ENCODE measurements around the gene CRACR2A.

The CRACR2A gene

DNA sequence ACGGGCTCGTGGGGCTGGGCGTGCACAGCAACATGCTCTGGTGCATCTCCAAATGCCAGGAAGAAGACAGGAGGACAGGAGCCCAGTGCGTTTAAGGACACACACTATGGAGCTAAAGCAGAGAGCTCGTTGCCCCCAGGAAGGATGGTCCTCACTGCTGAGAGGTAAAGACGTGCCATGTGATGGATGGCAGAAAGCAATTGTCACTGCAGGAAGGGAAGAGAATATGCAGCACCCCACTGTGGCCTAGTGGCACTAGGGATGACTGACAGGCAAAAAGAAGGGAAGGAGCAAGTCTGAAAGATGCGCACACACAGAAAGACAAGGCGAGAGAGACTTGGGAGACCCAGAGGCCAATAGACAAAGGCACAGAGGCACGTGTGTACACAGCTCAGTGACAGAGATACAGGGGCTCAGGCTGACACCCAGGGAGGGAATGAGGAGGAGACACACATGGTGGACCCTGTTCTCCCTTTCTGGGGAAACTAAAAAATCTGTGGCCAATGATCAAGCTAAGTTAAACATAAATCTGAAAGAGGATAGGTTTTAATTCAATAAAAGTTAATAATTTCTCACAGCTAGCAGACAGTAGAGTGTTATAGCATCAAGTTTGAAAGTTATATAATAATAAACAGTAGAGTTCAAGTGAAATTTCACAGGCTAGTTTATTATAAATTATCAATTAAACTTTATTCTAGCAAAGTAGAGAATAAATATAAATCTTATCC is 78.8 kb downstream of the CRACR2A start:
- Histone ChIP-seq H3K27me3 (ENCODE audit: low read depth) (no peaks in the 10 kb centered on the region), H3K4me1 (no peaks in the 10 kb centered on the region), H3K36me3 (replicated peaks) (peaks cover 25% of the 10 kb centered on the region), H3K4me3 (no peak overlapping the region), H3K9me3 (no peaks in the 10 kb centered on the region)
- DNase-seq (ENCODE audit: low spot score in 2 of 2) = no peak
- in situ Hi-C loops (cut with MboI; ENCODE audit: low sequenced_read_pairs) = no loop called here

DNA sequence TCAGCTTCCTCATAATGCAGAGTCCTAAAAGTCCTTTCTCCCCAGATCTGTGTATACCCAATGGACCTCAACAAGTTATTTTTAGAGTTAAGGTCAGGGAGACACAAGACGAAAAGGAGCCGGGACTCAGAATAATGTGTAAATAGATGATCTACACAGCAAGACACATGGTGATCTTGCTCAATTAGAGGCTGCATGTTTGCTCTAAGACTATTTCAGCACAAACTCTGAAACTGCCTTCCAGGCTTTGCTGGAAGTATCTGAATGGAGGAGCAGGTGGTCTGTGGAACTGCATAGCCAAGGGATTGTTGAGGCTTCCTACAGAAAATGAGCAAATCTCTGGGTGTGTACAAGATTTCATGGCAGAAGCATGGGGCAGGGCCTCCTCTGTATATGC is 80.8 kb downstream of the CRACR2A start:
- H3K27me3 ChIP-seq (ENCODE audit: low read depth) = no peaks in the 10 kb centered on the region
- peaks cover 17% of the 10 kb centered on the region for H3K36me3 ChIP-seq (replicated peaks)
- in situ Hi-C loops (cut with MboI; ENCODE audit: low sequenced_read_pairs) = no loop called here

DNA sequence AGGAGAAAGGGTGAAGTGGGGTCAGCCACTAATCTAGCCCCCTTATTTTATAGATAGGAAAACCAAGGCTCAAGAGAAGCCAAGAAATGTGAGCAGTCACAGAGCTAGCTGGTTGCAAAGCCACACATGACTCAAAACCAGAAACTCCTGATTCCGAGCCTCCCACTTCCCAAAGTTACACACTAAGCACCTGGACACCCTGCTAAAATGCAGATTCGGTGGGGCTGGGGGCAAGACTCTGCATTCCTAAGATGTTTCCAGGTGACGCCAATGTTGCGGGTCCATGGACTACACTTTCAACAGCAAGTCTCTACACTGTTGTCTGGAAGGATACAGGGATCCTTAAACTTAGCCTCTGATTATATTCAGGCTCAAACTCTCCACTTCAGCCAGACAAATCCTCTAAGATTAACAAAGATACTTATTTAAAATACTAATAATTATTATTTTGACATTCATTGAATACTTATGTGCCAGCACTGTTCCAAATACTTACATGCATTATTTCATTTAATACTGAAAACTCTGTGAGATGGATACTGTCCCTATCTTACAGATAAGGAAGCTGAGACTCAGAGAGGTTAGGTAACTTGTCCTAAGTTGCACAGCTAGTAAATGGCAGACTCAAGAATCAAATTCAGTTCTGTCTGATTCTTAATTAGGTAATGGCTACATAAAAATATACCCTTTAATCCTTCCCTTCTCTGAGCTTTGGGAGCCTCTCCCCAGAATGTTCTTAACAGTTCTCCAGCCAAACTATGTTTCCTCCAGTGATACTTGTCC is 81.4 kb downstream of the CRACR2A start:
- H3K36me3 ChIP-seq (replicated peaks) = peaks cover 17% of the 10 kb centered on the region
- in situ Hi-C loops (cut with MboI; ENCODE audit: low sequenced_read_pairs) = no loop called here
- no peaks in the 10 kb centered on the region for H3K27me3 ChIP-seq (ENCODE audit: low read depth)
- H3K4me1 ChIP-seq = no peaks in the 10 kb centered on the region
- H3K4me3 ChIP-seq = no peak overlapping the region
- no peaks in the 10 kb centered on the region for H3K9me3 ChIP-seq
- DNase-seq (ENCODE audit: low spot score in 2 of 2) = no peak

More for the DNA sequence above, 80.8 kb downstream of the CRACR2A start:
- H3K9me3 ChIP-seq = no peaks in the 10 kb centered on the region
- no peaks in the 10 kb centered on the region for H3K4me1 ChIP-seq
- no peak for DNase-seq (ENCODE audit: low spot score in 2 of 2)
- H3K4me3 ChIP-seq = no peak overlapping the region

DNA sequence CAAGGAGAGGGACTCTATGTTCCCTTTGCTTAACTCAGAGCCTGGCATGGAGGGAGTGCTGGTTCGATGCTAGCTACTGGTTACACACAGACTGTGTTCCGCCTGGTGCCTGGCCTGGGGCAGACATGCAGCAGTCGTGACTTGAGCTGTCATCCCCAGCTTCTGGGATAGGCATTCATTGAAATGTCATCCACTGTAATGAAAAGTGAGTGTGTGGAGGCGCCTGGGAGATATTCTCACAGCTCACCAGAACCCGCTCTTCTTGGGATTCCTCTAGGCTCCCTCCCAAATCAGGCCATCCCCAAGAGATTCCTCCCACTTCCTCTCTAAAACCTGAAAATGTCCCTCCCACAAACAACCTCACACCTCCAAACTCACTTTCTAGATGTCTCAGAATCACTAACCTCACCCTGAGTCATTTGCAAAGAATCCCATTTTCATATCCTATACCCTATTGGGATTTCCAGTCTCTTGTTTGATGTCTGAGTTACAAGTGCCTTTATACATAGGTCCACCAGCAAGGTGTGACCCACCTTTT is 82.8 kb downstream of the CRACR2A start:
- DNase-seq (ENCODE audit: low spot score in 2 of 2) = no peak
- Histone ChIP-seq H3K4me3 (no peak overlapping the region), H3K36me3 (replicated peaks) (peaks cover 20% of the 10 kb centered on the region), H3K27me3 (ENCODE audit: low read depth) (no peaks in the 10 kb centered on the region), H3K4me1 (no peaks in the 10 kb centered on the region), H3K9me3 (no peaks in the 10 kb centered on the region)
- in situ Hi-C loops (cut with MboI; ENCODE audit: low sequenced_read_pairs) = no loop called here

DNA sequence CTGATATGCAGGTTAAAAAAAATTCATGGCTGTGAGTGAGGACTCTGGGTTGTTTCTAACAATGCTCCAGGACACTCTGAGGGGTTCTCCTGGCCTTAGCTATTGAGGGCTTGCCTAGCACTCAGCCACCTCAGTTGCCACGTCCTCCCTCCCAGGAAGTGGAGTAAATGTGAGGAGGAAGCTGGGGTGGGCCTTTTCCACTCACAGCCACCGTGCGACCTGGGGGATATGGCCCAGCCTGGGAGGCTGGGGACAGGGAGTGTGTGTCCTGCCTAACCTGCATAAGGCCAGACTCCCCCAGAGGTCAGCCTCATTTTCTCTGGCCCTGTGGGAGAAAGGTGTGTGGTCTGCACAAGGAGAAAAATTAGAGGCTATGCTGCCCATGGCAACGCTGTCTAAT is 83.3 kb downstream of the CRACR2A start:
- H3K4me3 ChIP-seq = no peak overlapping the region
- H3K9me3 ChIP-seq = no peaks in the 10 kb centered on the region
- in situ Hi-C loops (cut with MboI; ENCODE audit: low sequenced_read_pairs) = no loop called here
- H3K4me1 ChIP-seq = no peaks in the 10 kb centered on the region
- peaks cover 22% of the 10 kb centered on the region for H3K36me3 ChIP-seq (replicated peaks)
- no peak for DNase-seq (ENCODE audit: low spot score in 2 of 2)
- no peaks in the 10 kb centered on the region for H3K27me3 ChIP-seq (ENCODE audit: low read depth)

DNA sequence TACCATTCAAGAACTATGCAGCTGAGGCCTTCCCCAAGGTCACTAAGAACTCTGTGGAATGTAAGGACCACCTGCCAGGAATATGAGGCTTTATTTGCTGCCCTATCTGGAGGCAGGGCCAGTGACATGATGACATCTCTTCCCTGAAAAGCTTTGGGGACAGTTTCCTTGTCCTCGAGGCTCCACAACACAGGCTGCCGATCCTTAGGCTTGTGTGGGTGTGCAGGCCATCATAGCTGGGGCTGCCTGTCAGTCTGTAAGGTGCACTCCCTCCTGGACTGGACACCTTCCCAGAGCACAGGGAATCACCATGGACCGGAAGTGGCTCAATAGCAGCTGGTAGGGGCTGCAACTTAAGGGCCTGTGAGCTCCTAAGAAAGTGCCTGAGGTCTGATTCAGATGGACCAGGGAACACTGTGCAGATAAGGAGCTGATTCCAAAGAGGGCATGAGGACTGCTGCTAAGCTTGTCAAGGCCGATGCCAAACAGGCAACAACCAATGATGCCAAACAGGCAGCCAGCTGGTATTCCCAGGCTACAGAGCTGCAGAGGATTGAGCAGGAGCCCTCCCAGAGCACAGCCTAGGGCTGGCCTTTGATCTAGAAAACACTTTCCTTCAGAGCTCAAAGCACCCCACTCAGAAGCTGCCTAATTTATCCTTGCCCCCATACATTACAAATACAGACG is 84.3 kb downstream of the CRACR2A start:
- in situ Hi-C loops (cut with MboI; ENCODE audit: low sequenced_read_pairs) = no loop called here
- Histone ChIP-seq H3K4me1 (no peaks in the 10 kb centered on the region), H3K4me3 (no peak overlapping the region), H3K27me3 (ENCODE audit: low read depth) (no peaks in the 10 kb centered on the region), H3K9me3 (no peaks in the 10 kb centered on the region), H3K36me3 (replicated peaks) (peaks cover 21% of the 10 kb centered on the region)
- DNase-seq (ENCODE audit: low spot score in 2 of 2) = no peak

DNA sequence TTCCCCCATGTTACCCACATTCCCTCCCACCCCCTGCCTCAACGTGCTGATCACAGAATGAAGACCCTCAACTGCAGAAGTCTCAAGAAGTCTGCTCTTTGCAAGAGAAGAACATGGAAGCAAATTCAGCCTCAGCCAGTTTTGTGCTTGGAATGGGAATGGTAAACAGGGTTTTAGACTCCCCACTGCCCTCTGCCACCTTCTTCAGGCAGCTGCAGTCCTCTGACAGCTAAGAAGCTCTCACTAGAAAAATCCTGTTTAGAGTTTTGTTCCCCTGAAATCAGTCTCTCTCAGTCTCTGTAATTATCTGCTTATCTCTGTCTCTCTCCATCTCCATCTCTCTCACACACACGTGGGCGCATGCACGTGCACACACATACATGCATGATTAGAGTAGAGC is 85.4 kb downstream of the CRACR2A start:
- no peak for DNase-seq (ENCODE audit: low spot score in 2 of 2)
- Histone ChIP-seq H3K27me3 (ENCODE audit: low read depth) (no peaks in the 10 kb centered on the region), H3K9me3 (no peaks in the 10 kb centered on the region), H3K36me3 (replicated peaks) (peaks cover 11% of the 10 kb centered on the region), H3K4me3 (no peak overlapping the region), H3K4me1 (peaks cover 5% of the 10 kb centered on the region)
- in situ Hi-C loops (cut with MboI; ENCODE audit: low sequenced_read_pairs) = no loop called here

DNA sequence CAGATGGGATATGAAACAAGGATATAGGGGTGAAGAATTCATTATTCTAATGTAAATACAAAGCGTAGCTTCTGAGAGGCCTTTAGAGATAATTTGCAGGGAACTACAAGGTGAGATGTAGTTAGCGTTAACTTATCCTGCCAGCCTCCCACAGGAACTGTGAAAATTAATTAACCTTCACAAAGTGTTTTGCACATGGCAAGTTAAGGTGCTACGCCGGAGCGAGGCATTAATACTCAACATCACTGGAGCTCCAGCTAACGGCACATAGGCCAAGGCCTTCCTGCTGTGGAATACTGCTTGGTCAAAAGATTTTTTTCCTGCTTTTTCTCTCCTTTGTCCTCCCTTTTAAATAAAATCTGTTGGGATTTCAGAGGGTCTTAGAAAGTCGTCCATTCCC is 86.5 kb downstream of the CRACR2A start:
- peaks cover 9% of the 10 kb centered on the region for H3K4me1 ChIP-seq
- in situ Hi-C loops (cut with MboI; ENCODE audit: low sequenced_read_pairs) = no loop called here
- no peak for DNase-seq (ENCODE audit: low spot score in 2 of 2)
- no peak overlapping the region for H3K4me3 ChIP-seq
- H3K27me3 ChIP-seq (ENCODE audit: low read depth) = no peaks in the 10 kb centered on the region
- peaks cover 5% of the 10 kb centered on the region for H3K36me3 ChIP-seq (replicated peaks)
- no peaks in the 10 kb centered on the region for H3K9me3 ChIP-seq

DNA sequence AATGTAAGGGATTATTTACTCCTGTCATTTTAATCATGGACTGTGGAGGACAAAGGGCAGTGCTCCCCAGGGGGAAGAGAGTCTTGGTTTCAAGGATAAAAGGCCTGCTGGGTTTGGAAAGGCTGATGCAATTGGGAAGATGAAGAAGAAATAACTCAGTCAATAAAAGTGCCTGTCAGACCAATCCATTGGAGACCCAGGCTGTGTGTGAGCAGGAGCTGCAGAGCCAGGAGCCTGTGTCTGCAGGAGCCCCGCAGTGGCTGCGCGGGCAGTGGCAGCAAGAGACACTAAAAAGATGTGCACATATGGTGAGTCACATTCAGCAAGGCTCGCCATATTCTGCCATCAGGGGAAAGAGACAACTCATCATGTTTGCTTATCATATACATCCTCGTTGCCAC is 90.4 kb downstream of the CRACR2A start:
- Histone ChIP-seq H3K4me3 (no peak overlapping the region), H3K4me1 (peaks cover 9% of the 10 kb centered on the region), H3K36me3 (replicated peaks) (peaks cover 10% of the 10 kb centered on the region), H3K27me3 (ENCODE audit: low read depth) (no peaks in the 10 kb centered on the region), H3K9me3 (no peaks in the 10 kb centered on the region)
- in situ Hi-C loops (cut with MboI; ENCODE audit: low sequenced_read_pairs) = no loop called here
- peak; percentile 83 to 86 for DNase-seq (ENCODE audit: low spot score in 2 of 2)

DNA sequence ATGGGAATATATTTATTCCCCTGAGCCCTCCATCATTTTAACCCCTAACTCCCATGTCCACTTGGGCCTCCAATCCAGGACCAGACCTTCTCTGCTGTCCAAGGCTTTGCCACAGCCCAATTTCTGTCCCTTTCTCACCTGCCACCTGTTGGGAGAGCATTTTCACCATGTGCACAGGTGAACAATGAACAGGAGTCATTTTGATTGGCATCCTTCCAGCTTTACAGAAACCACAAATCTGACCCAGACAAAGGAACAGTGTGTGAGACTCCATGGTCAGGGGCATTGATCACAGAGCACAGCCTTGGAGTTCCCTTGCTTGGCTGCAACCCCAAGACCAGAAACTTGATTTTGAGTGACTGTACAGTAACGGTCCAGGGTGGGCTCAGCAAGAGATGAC is 91.9 kb downstream of the CRACR2A start:
- peaks cover 10% of the 10 kb centered on the region for H3K36me3 ChIP-seq (replicated peaks)

DNA sequence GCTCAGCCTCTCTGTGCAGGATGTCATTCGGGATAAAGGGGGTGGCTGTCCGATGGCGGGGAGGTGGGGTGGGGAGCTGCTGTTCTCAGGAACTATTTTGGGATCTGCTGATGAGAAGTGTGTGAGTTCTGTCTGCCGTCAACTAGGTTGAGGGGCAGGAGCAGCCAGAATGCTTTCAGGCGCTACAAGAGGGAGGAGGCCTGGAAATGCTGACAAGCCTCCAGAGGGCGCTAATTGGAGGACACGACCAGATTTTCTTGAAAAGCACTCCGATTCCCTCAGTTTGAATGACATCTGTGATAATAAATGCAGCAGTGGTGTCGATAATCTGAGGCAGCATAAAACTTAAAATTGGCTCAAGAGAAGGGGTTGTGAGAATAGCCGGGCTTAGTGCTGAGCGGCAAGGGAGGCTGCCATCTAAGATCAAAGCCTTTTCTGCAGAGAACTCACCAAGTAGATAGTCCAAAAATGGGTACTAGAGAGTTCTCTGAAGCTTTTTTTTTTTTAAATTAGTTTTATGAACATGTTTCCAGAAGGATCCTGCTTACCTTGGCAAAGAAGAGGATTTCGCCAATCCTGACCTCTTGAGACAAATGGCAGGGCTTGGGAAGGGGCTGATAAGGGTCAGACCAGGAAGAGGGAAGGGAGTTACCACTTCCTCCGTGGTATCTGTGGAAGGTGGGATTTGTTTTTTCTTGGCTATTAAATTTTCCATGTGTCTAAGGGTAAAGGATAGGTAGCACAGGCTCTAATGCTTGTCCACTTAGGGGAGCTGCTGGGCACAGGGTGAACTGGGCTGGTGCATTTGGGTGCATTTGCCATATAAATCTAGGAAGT is 94.4 kb downstream of the CRACR2A start:
- no peaks in the 10 kb centered on the region for H3K27me3 ChIP-seq (ENCODE audit: low read depth)
- no peak overlapping the region for H3K4me3 ChIP-seq
- in situ Hi-C loops (cut with MboI; ENCODE audit: low sequenced_read_pairs) = no loop called here
- no peaks in the 10 kb centered on the region for H3K9me3 ChIP-seq
- peaks cover 9% of the 10 kb centered on the region for H3K4me1 ChIP-seq
- peaks cover 11% of the 10 kb centered on the region for H3K36me3 ChIP-seq (replicated peaks)
- DNase-seq (ENCODE audit: low spot score in 2 of 2) = peak; percentile 44 to 70

More for the DNA sequence above, 91.9 kb downstream of the CRACR2A start:
- H3K4me1 ChIP-seq = peaks cover 9% of the 10 kb centered on the region
- no peaks in the 10 kb centered on the region for H3K9me3 ChIP-seq
- no peak overlapping the region for H3K4me3 ChIP-seq
- H3K27me3 ChIP-seq (ENCODE audit: low read depth) = no peaks in the 10 kb centered on the region
- DNase-seq (ENCODE audit: low spot score in 2 of 2) = no peak
- in situ Hi-C loops (cut with MboI; ENCODE audit: low sequenced_read_pairs) = no loop called here

DNA sequence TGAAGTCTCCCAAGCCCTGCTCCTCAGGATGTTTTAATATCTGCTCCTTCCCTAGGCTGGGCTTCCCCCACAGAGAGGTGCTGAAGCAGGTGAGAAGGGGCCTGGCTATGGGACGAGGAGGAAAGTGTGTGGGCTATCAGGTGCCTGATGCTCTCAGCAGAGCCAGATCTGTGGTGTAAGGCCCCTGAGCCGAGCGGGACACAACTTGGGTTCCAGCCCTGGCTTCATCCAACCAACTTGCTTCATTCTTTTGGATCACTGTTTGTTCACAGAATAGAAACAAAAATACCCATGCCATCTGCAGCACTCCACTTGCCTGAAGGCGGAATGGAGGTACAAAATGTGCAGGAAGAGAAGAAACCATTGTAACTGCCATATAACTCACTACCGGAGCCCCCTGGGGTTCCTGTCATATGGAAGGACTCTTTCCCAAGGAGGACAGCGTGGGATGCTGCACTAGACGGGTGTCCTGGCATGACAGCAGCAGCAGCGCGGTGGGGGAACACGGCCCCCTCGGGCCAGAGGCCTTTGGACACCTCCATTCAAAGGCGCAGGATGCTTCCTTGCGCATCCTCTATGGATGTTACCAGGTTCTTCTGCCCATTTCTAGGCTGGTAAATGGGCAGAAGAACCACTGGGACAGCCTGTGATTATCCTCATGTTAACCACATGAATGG is 95.8 kb downstream of the CRACR2A start:
- peaks cover 2% of the 10 kb centered on the region for H3K4me1 ChIP-seq
- H3K9me3 ChIP-seq = no peaks in the 10 kb centered on the region
- no peak overlapping the region for H3K4me3 ChIP-seq
- no peaks in the 10 kb centered on the region for H3K27me3 ChIP-seq (ENCODE audit: low read depth)
- H3K36me3 ChIP-seq (replicated peaks) = peaks cover 16% of the 10 kb centered on the region
- no peak for DNase-seq (ENCODE audit: low spot score in 2 of 2)
- in situ Hi-C loops (cut with MboI; ENCODE audit: low sequenced_read_pairs) = no loop called here
